ENCODE results near the gene SRGAP3.

Gene SRGAP3

DNA sequence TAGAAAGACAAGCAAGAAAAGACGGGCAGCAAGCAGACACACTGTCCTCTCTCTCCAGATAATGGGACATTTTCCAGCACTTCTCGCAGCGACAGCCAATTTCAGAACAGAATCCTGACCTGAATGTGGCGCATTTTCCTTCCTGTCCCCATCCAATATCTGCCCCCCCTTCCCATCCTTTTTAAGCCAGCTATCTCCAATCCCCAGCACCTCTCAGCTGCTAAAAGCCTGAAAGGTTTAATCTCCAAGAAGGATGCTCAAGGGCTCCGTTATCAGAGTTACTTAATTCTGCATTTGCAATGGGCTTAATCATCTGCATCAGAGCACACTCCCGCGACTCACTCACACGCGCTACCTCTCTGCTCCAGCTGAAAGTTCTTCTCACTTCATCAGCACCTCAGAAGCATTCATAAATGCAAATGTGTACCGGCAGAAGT is 50.5 kb downstream of the SRGAP3 start:
- no peak for DNase-seq

GRCh38 chr3:9198261-9198660 is 51.2 kb downstream of the SRGAP3 start:
- DNase-seq, result no peak

DNA sequence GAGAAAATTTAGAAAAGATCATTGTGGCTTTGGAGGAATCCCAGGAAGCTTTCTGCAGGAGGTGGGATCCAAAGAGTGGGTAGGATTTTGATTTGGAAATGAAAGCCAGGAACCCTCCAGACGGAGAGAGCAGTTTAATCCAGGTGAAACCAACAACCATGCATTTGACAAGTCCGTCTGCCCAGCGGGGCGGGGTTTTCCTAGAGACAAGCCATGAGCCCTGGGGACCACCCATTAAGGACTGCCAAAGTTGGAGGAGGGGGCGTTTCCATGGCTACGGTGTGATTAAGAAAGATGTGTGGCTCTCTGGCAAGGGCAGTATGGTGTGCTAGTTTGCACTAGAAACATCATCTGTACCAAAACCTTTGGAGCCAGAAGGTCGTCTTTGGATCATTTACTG is 53.4 kb downstream of the SRGAP3 start:
- no peak for DNase-seq

- no peak for DNase-seq
These were observed 54.1 kb downstream of the SRGAP3 start for GRCh38 chr3:9195390-9195789.

DNA sequence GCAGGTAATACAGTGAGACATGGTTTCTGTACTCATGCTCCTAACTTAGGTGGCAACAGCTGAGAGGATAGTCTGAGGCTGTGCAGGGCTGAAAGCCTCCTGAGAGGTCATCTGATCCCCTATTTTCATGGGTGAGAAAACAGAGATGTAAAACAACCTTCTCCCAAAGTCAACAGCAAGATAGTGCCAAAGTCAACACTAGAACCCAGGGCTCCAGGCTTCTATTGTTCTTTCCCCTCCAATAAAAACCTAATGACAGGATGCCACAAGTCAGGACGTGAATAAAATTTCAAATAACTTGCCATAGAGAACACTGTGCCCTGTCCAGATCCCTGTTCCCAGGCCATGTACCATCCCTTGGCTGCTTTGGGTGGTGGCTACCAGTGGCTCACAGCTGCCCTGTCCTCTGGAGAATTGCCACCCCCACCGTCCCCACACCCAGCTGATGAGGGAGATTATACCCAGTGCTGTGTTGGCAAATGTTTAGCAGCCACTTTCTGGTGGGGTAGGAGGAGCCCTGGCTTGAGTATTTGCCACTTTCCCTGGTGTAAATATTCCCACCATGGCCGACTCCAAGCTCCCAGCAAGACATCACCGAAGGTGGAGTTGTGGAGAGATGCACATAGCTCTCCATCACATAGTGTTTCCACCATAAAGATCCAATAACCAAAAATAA is 54.8 kb downstream of the SRGAP3 start:
- no peak for DNase-seq

DNA sequence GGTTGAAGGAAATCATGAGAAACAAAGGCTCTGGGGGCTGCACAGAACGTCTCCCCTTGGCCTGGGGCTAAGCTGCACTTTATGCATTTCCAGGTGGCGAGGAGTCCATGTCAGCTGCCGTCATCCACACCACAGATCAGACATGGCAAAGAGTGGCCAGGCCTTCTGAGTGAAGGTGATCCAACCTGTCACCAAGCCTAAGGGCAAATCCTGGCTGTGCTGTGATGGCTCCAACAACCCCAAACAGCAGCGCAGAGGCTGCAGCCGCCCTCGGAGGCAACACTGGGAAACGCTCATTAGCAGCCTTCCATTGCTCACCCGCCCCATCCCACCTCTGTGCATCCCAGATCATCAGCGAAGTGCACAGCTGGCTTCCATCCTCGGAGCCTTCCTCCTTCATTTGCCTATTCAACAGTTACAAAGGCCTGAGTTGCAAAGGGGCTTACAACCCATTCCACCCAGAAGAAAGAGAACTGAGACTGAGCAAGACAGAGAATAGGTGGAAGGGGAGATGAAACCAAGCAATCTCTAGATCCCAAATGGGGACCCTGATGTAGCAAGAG is 55.7 kb downstream of the SRGAP3 start:
- DNase-seq, result no peak

GRCh38 chr3:9193211-9193610 is 56.2 kb downstream of the SRGAP3 start:
- no peak for DNase-seq

GRCh38 chr3:9192248-9193025 is 57.0 kb downstream of the SRGAP3 start:
- no peak for DNase-seq

DNA sequence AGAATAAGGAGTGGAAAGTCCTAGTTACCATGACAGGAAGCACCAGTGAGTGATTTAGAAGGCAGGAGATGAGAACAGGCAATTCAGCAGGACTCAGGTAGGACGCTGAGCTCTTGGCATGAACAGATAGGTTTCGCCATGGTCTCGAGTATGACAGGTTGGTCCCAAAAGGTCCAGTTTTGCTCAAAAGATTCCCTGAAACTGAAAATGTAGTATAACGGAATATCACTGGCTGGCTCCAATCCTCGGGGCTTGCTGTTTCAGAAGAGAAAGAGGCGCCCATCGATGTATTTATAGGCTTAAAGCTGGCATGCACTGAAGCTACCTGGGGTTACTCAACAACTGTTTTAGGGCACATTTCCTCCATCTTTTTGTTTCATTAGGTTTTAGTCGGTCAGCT is 59.2 kb downstream of the SRGAP3 start:
- DNase-seq, result no peak

- no peak for DNase-seq
These were observed 60.9 kb downstream of the SRGAP3 start for GRCh38 chr3:9188583-9188982.

DNA sequence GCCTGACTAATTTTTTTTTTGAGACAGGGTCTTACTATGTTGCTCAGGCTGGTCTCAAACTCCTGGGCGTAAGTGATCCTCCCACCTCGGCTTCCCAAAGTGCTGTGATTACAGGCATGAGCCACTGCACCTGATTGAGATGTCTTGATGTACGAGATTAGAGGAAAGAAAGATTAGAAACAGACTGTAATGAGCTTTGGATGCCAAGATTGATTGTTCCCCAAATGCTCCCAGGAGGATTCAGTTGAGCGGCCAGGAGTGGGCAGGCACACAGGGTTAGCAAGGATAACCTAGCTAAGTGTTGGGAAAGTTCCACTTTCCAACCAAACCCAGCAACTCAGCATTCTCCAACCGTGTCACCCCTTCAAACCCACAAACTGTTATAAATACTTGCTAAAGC is 63.7 kb downstream of the SRGAP3 start:
- DNase-seq, result no peak

DNA sequence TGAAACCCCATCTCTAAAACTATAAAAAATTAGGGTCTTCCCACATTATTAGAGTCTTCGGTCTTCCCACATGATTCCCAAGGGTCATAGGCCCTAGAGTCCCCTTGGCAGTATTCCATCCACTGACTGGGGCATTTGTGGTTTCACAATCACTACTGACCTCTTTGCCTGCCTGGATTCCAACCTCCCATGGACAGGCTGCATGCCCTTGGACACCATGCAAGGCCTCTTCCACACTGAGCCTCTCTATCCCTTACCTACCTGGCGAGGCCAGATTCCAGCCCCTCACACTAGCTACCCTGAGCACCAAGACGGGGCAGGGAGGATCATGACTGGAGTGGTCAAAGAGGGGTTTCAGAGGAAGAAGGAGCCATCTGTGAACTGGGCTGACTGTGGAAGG is 64.4 kb downstream of the SRGAP3 start:
- DNase-seq, result no peak

- DNase-seq, result no peak
These were observed 65.0 kb downstream of the SRGAP3 start for GRCh38 chr3:9184461-9184835.

DNA sequence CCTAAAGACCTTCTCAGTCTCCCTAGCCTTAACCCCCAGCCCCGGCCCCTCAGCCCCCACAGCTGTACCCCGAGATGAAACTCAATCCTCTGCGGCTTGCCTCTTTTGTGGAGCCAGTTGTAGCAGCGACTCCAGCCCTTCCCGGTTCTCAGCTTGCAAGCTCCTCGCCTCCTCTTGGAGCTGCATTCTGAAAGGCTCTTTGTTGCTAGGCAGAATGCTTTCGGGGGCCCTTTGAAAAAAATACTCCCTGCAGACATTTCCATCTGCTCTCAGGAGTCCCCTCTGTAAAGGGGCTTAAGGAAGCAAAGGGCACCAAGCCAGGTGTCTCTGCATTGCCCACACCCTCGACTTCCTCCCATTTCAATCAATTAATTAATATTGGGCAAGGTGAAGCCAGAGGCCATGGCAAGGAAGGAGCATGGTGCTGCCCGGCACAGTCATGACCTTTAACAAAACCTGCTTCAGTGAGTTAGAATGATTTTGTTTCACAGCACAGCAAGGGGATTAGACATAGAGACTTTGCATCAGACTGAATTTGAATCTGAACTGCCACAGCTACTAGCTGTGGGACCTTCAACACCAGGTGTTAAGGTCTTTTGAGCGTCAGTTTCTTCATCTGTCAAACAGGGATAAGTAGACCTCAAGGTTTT is 65.5 kb downstream of the SRGAP3 start:
- DNase-seq, result no peak

- no peak for DNase-seq
These were observed 66.4 kb downstream of the SRGAP3 start for GRCh38 chr3:9183011-9183410.

DNA sequence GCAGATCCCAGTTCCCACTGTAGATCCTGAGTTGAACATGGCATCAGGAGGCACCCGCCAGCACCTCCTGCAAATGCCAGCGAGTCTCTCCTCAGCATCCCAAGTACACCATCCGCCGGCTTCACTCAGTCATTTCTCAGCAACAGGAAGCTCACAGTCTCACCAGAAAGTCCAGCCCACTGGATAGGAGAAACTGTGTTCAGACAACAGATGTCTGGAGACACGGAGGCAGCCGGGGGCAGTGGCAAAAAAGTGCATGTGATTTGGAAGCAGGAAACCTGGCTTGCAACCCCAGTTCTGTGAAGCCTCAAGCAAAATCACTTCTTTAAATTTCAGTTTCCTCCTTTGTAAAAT is 68.7 kb downstream of the SRGAP3 start:
- peak; percentile 12 to 27 for DNase-seq

- DNase-seq, result peak; percentile 11 to 16
These were observed 69.4 kb downstream of the SRGAP3 start for GRCh38 chr3:9179826-9180763.

DNA sequence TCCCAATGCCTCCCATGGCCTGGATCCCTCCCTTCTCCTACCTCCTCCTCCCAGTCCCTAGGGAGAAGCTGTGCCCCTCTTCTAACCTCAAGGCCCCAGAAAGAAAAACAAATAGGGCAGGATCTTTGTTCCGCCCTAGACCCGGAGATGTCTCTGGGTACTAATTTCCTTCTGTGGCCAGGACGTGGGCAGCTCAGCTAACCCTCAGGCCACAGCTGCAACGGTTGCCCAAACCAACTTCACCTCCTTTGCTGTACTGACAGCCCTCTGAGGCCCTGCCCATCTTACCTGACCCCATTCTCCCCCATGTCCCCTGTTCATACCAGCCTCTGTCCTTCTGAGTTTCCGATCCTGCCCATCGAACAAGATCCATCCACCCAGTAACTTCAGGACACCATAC is 70.7 kb downstream of the SRGAP3 start:
- DNase-seq, result no peak

DNA sequence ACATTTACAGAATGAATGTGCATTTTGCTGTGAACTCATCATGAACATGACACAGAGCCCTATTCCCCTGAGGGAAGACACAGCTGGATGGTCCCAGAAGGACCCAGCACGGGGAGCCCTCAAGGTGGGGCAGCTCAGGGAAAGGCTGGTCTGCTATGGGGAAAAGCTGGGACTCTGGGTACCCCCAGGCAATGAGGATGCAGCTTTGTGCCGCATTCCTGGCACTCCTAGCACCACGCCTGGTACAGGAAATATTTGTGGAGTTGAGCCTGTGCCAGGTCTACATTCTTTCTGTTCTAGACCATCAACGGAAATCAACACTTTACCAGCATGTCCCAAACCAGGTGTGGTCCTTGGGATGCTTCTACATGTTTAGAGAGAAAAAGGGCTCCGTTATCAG is 74.0 kb downstream of the SRGAP3 start:
- no peak for DNase-seq

- no peak for DNase-seq
These were observed 76.0 kb downstream of the SRGAP3 start for GRCh38 chr3:9173445-9173844.

GRCh38 chr3:9172851-9173321 is 76.6 kb downstream of the SRGAP3 start:
- no peak for DNase-seq

DNA sequence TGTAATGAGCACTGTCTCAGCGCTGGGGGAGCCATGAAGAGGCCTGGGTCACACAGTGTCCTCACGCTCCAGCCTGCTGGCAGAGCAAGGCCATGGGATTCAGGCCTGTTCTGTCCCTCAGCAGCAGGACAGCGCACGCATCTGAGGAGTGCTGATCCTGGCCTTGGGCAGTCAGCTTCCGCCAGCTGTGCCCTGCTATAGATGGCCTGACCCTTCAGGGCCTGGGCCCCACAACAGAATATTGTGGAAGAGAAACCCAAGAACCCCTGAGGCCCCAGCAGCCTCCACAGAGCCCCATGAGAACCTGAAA is 78.6 kb downstream of the SRGAP3 start:
- DNase-seq, result no peak

Measured in activated CD4-positive, alpha-beta T cell treated with anti-CD3 and anti-CD28 coated beads, Interleukin-2, amount 50 U/mL, for 48 hours (primary cell).